CD4-positive, alpha-beta T cell (primary cell): ENCODE results near the gene EMILIN1. TPM values are rescaled to one million over a fixed set of nuclear protein-coding genes. Genes with fewer than 3 reads are reported as not detected.

Experiments
- ATAC-seq: fragments of 200-7000 bp; cut with Tn5 transposase; one replicate; pipeline ENCODE4 v1.10.0; 2022; ENCODE audit warnings: mild to moderate bottlenecking; ENCODE audit not compliant: poor library complexity
- CTCF ChIA-PET: fragments of 350-600 bp; sonication (Branson Sonifier 250); formaldehyde crosslinking; loops from one replicate; lab custom pipeline; 2021; ENCODE audit warnings: antibody characterized with exemption, inconsistent platforms; lab: Charles Lee
- POLR2A ChIA-PET: fragments of 350-600 bp; sonication (Branson Sonifier 250); formaldehyde crosslinking; loops from one replicate; lab custom pipeline; 2021; ENCODE audit warnings: antibody characterized with exemption, inconsistent platforms; lab: Charles Lee
- DNase-seq, 14 experiments: peaks; one replicate each; pipeline ENCODE4 v3.0.0-alpha.2; 2013 to 2020; ENCODE audit warnings: mixed read lengths in 2 of 14
- H3K27ac ChIP-seq, 2 donors: one replicate each; pipeline versions ENCODE4 v1.5.1 to v1.7.0; 2013; ENCODE audit warnings: low read length in 2 of 2, low read depth in 1 of 2, mild to moderate bottlenecking in 1 of 2
- H3K27me3 ChIP-seq, 2 experiments: 1 replicate in 1 of 2; 2 replicates in 1 of 2; pipeline versions ENCODE4 v1.6.1 to v1.7.0; 2013; ENCODE audit warnings: low read length in 2 of 2, control low read depth in 1 of 2, mild to moderate bottlenecking in 1 of 2, moderate library complexity in 1 of 2; ENCODE audit not compliant: insufficient read depth in 2 of 2, control insufficient read depth in 1 of 2
- H3K36me3 ChIP-seq: one replicate; pipeline ENCODE4 v1.6.1; 2013; ENCODE audit warnings: low read length, control low read depth; ENCODE audit not compliant: insufficient read depth
- H3K4me1 ChIP-seq: one replicate; pipeline ENCODE4 v1.6.1; 2013; ENCODE audit warnings: low read length, control low read depth; ENCODE audit not compliant: insufficient read depth
- H3K4me3 ChIP-seq: one replicate; pipeline ENCODE4 v1.5.1; 2013; ENCODE audit warnings: mild to moderate bottlenecking, low read length, moderate library complexity
- H3K9me3 ChIP-seq, 2 experiments: 1 replicate in 1 of 2; 2 replicates in 1 of 2; pipeline versions ENCODE4 v1.6.1 to v1.7.0; 2013; ENCODE audit warnings: low read length in 2 of 2, mild to moderate bottlenecking in 2 of 2, control low read depth in 1 of 2, moderate library complexity in 1 of 2; ENCODE audit not compliant: control insufficient read depth in 1 of 2, insufficient read depth in 1 of 2
- H3K27ac Mint-ChIP-seq: one replicate; pipeline ENCODE4 v1.8.0; 2020; ENCODE audit warnings: mixed read lengths
- H3K27me3 Mint-ChIP-seq: one replicate; pipeline ENCODE4 v1.8.0; 2021; ENCODE audit warnings: mixed read lengths
- H3K36me3 Mint-ChIP-seq: one replicate; pipeline ENCODE4 v1.8.0; 2021; ENCODE audit warnings: low read depth, mixed read lengths
- H3K4me1 Mint-ChIP-seq: one replicate; pipeline ENCODE4 v1.8.0; 2021; ENCODE audit warnings: low read depth, mixed read lengths
- H3K4me3 Mint-ChIP-seq: one replicate; pipeline ENCODE4 v1.8.0; 2020; ENCODE audit warnings: mild to moderate bottlenecking, mixed read lengths
- H3K9me3 Mint-ChIP-seq: one replicate; pipeline ENCODE4 v1.8.0; 2020; ENCODE audit warnings: mixed read lengths
- intact Hi-C, 2 experiments: fragments of 100-400 bp; cut with DNase I in 1 of 2; cut with micrococcal nuclease in 1 of 2; formaldehyde crosslinking; loops; one replicate each; pipeline versions ENCODE4 v1.15.1 to v1.9.0; 2023 to 2025; cut with DNase I, micrococcal nuclease
- total RNA-seq, 174 experiments: library from RNA in 2 of 174; stranded (reverse) in 2 of 174; gene quantifications; one replicate each; pipeline ENCODE4 v1.2.3 and lab custom pipeline; 2021 to 2026
- TF ChIP-seq, protein P1 (sequence below): fragments of 200-600 bp; IDR thresholded peaks from one replicate; pipeline ENCODE4 v1.8.0; 2022; ENCODE audit warnings: antibody characterized with exemption, mild to moderate bottlenecking

The EMILIN1 gene
- total RNA-seq, 2 experiments from 2014 or later, result 0.14 to 0.25 TPM

DNA sequence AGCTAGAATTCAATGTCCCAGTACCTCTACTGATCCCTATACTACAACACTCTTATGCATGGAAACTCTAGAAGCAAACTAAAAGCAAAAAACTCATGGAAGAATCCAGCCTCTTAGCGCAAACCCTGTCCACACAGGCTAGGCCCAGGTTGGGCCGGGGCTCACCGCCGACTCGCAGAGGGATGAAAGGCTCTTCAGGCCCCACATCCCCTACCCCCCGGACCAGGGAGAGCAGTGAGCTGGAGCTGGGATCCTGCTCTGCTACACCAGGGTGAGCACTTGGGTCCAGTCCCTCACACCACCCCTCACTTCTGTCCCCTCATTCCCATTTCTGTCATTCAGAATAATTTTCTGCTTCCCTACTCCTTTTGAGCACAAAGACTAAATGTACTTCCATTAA, 9.0 kb upstream of the EMILIN1 start:
- no peak for DNase-seq
- ChIA-PET CTCF (no interaction called here), POLR2A (interaction anchor here (10.6 to 13.4 kb wide), 2 partner anchors 14 kb away, joined by 161 to 301 read pairs; partner anchors contain the start of genes AGBL5 and KHK)
- no peak overlapping the region for H3K4me3 ChIP-seq
- TF ChIP-seq, protein P1, sequence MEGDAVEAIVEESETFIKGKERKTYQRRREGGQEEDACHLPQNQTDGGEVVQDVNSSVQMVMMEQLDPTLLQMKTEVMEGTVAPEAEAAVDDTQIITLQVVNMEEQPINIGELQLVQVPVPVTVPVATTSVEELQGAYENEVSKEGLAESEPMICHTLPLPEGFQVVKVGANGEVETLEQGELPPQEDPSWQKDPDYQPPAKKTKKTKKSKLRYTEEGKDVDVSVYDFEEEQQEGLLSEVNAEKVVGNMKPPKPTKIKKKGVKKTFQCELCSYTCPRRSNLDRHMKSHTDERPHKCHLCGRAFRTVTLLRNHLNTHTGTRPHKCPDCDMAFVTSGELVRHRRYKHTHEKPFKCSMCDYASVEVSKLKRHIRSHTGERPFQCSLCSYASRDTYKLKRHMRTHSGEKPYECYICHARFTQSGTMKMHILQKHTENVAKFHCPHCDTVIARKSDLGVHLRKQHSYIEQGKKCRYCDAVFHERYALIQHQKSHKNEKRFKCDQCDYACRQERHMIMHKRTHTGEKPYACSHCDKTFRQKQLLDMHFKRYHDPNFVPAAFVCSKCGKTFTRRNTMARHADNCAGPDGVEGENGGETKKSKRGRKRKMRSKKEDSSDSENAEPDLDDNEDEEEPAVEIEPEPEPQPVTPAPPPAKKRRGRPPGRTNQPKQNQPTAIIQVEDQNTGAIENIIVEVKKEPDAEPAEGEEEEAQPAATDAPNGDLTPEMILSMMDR, result no peak
- Mint-ChIP-seq H3K27me3 (no peaks in the 10 kb centered on the region), H3K36me3 (peaks cover 55% of the 10 kb centered on the region), H3K27ac (peak overlapping the region; percentile 73), H3K9me3 (no peaks in the 10 kb centered on the region), H3K4me3 (peak overlapping the region; percentile 99), H3K4me1 (peaks cover 71% of the 10 kb centered on the region)
- intact Hi-C loops, result no loop called here
- no peaks in the 10 kb centered on the region for H3K27me3 ChIP-seq
- no peak for ATAC-seq
- H3K9me3 ChIP-seq, result no peaks in the 10 kb centered on the region
- H3K27ac ChIP-seq, result no peak overlapping the region
- peaks cover 56% of the 10 kb centered on the region for H3K4me1 ChIP-seq
- peaks cover 38% of the 10 kb centered on the region for H3K36me3 ChIP-seq

DNA sequence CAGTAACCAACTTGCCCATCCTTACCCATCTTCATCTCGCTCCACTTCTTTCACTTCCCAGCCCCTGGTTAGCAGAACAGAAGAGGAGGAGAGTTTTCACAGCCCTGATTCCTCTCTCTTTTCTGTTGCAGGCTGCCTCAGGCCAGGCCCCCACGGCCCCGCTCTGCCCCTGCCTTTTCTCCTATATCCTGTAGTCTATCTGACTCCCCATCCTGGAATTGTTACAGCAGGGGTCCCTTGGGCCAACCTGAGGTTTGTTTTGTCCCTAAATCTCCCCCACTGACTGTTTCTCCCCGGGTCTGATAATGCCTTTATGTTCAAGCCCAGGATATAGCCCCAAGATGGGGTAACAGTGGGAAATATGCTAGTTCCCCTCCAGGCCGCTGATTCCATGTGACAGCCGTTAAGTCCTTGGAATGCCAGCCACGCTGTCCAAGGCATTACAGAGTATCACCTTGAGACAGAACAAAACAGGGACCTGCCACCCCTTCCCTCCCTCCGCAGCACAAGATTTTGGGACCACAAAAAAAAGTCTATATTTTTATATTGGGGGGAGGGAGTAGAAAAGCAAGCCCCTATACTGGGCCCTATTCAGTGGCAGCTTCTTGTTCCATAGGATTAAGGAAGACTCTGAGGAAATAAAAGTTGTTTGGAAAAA, 8.3 kb upstream of the EMILIN1 start:
- H3K27me3 Mint-ChIP-seq, result no peaks in the 10 kb centered on the region
- H3K4me1 Mint-ChIP-seq, result peaks cover 78% of the 10 kb centered on the region
- intact Hi-C loops, result loop anchor here in 1 of 2 experiments (2.0 to 5.0 kb wide), 4 partner anchors 37 to 559 kb away; partner anchors contain the start of genes ATRAID, CCDC121, GPN1 and PREB
- ATAC-seq, result no peak
- Histone ChIP-seq H3K27ac (peak overlapping the region; percentile 90 to 91), H3K27me3 (no peaks in the 10 kb centered on the region), H3K9me3 (no peaks in the 10 kb centered on the region), H3K4me1 (peaks cover 62% of the 10 kb centered on the region), H3K36me3 (peaks cover 34% of the 10 kb centered on the region), H3K4me3 (peak overlapping the region; percentile 99)
- H3K9me3 Mint-ChIP-seq, result no peaks in the 10 kb centered on the region
- peaks cover 52% of the 10 kb centered on the region for H3K36me3 Mint-ChIP-seq
- peak overlapping the region; percentile 73 for H3K27ac Mint-ChIP-seq
- ChIA-PET POLR2A (interaction anchor here (10.6 to 13.4 kb wide), 2 partner anchors 14 to 15 kb away, joined by 161 to 301 read pairs; partner anchors contain the start of genes AGBL5 and KHK), CTCF (no interaction called here)
- H3K4me3 Mint-ChIP-seq, result peak overlapping the region; percentile 99
- TF ChIP-seq, protein P1, result no peak
- no peak for DNase-seq

DNA sequence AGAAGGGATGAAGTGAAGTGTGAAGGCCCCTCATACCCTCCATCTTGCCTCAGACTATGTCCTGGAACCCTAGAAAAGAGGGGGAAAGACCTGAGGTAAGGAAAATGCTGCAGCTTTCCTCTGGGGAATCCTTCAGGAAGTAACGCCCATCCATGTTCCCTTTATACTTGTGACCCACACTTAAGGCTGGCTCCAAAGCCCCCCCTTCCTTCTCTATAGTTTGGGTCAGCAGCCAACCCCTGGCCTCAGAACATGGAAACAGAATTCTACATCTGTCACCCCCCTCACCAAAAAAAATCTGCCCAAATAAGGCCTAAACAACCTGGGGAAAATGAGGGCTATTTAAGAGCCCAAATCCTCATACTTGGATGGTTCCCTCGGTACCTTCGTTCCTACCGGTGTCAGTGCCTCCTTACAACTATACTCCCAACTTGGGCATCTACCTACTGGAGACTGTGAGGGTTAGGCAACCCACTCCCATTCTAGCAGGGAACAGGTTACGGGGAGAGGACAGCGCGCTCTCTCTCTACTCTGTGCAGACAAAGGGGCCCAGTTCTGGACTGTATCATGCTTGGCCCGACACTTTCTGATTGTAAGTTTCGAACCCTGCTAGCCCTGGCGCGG, 7.7 kb upstream of the EMILIN1 start:
- POLR2A ChIA-PET, result interaction anchor here (0.6 to 13.4 kb wide), 17 partner anchors 8 to 1704 kb away, joined by 3 to 301 read pairs (median 3); partner anchors contain the start of genes ABHD1, AGBL5, ATRAID and CENPA
- no peaks in the 10 kb centered on the region for H3K9me3 ChIP-seq
- H3K27me3 ChIP-seq, result no peaks in the 10 kb centered on the region
- H3K36me3 Mint-ChIP-seq, result peaks cover 45% of the 10 kb centered on the region
- intact Hi-C loops, result loop anchor here (1.0 to 5.0 kb wide), 6 partner anchors 16 to 558 kb away; partner anchors contain the start of genes AGBL5 (in 2 of the 2), ATRAID (in 1 of the 2), CCDC121 (in 1 of the 2) and GPN1 (in 1 of the 2)
- H3K27ac Mint-ChIP-seq, result peak overlapping the region; percentile 98
- H3K4me3 Mint-ChIP-seq, result peak overlapping the region; percentile 99
- peaks cover 32% of the 10 kb centered on the region for H3K36me3 ChIP-seq
- no peaks in the 10 kb centered on the region for H3K9me3 Mint-ChIP-seq
- no peaks in the 10 kb centered on the region for H3K27me3 Mint-ChIP-seq
- peak overlapping the region; percentile 90 to 91 for H3K27ac ChIP-seq
- DNase-seq (no peak), ATAC-seq (no peak)
- peaks cover 83% of the 10 kb centered on the region for H3K4me1 Mint-ChIP-seq
- peak overlapping the region; percentile 99 for H3K4me3 ChIP-seq
- H3K4me1 ChIP-seq, result peaks cover 69% of the 10 kb centered on the region
- TF ChIP-seq, protein P1, result no peak
- CTCF ChIA-PET, result interaction anchor here (1.0 to 1.4 kb wide), 9 partner anchors 10 to 109 kb away, joined by 3 to 9 read pairs (median 4); partner anchors contain the start of genes AGBL5 and KHK
